K562 (cell line): ENCODE results near the gene LIF. TPM values are rescaled to one million over a fixed set of nuclear protein-coding genes. Genes with fewer than 3 reads are reported as not detected.

Experiments
- ATAC-seq: fragments of 200-7000 bp; cut with Tn5 transposase; 3 replicates; pipeline ENCODE4 v1.9.1; 2020; ENCODE audit warnings: moderate library complexity
- BruUV-seq: library from RNA; stranded (reverse); fragments of 400-500 nt; replicated peaks from 2 replicates; lab custom pipeline; 2021; lab: Mats Ljungman, UMichigan
- CTCF ChIA-PET: fragments of 300-600 bp; formaldehyde crosslinking; extraction: SDS; loops from one replicate; lab custom pipeline; 2021; ENCODE audit warnings: low intra/inter-chr PET ratio; lab: Yijun Ruan, JAX
- POLR2A ChIA-PET: fragments of 300-600, 350-650 bp; sonication (Branson Sonifier 250); formaldehyde crosslinking; extraction: SDS; loops from one replicate; lab custom pipeline; 2021; ENCODE audit warnings: antibody characterized with exemption, inconsistent platforms; lab: Yijun Ruan, JAX
- DNase-seq, 4 experiments: peaks; one replicate each; pipeline versions ENCODE4 v3.0.0 to v3.0.0-alpha.2; 2011 to 2018; ENCODE audit warnings: low spot score in 3 of 4, mixed read lengths in 3 of 4; ENCODE audit errors: extremely low read depth in 1 of 4
- FAIRE-seq: peaks from 2 replicates; lab custom pipeline; 2011; peaks lifted over from hg19 to GRCh38; lab: Jason Lieb, UNC
- H2AFZ ChIP-seq: 2 replicates; pipeline ENCODE4 v1.6.0; 2011; ENCODE audit warnings: low read depth, low read length, control low read depth, inconsistent platforms
- H3K27ac ChIP-seq: fragments of 200-600 bp; 3 replicates; pipeline ENCODE4 v1.8.0; 2011; ENCODE audit warnings: low read depth, mild to moderate bottlenecking, control low read depth, inconsistent platforms, low read length, moderate library complexity, mixed read lengths; ENCODE audit errors: extremely low read depth
- H3K27me3 ChIP-seq, 2 experiments: fragments of 300-600 bp in 1 of 2; 2 replicates in 1 of 2; 3 replicates in 1 of 2; pipeline versions ENCODE4 v1.6.0 to v1.8.0; 2011; ENCODE audit warnings: inconsistent platforms in 2 of 2, low read length in 2 of 2, mild to moderate bottlenecking in 1 of 2, mixed read lengths in 1 of 2, moderate library complexity in 1 of 2; ENCODE audit not compliant: control insufficient read depth in 2 of 2, insufficient read depth in 2 of 2
- H3K36me3 ChIP-seq: fragments of 300-600 bp; 3 replicates; pipeline ENCODE4 v1.8.0; 2011; ENCODE audit warnings: mild to moderate bottlenecking, low read length, inconsistent platforms; ENCODE audit not compliant: control insufficient read depth, insufficient read depth
- H3K4me1 ChIP-seq, 2 experiments: fragments of 200-600 bp in 1 of 2; replicated peaks in 1 of 2; 2 replicates in 1 of 2; 3 replicates in 1 of 2; pipeline versions ENCODE4 v1.5.1 to v1.8.0; 2011; ENCODE audit warnings: inconsistent platforms in 2 of 2, low read length in 2 of 2, mild to moderate bottlenecking in 1 of 2, mixed read lengths in 1 of 2, moderate library complexity in 1 of 2; ENCODE audit not compliant: control insufficient read depth in 2 of 2, insufficient read depth in 2 of 2
- H3K4me2 ChIP-seq: 2 replicates; pipeline ENCODE4 v1.6.1; 2011; ENCODE audit warnings: low read length, control low read depth, inconsistent platforms, mixed read lengths; ENCODE audit not compliant: insufficient read depth
- H3K4me3 ChIP-seq: fragments of 200-600 bp; sonication (generic), shearing (Covaris generic); 2 replicates; pipeline ENCODE4 v1.5.1; 2016; ENCODE audit warnings: control low read depth, inconsistent platforms
- H3K79me2 ChIP-seq: fragments of 200-600 bp; 3 replicates; pipeline ENCODE4 v1.8.0; 2011; ENCODE audit warnings: low read length, inconsistent platforms; ENCODE audit not compliant: control insufficient read depth, insufficient read depth
- H3K9ac ChIP-seq, 2 experiments: 2 replicates each; pipeline versions ENCODE4 v1.6.0 to v1.6.1; 2011; ENCODE audit warnings: low read depth in 2 of 2, low read length in 2 of 2, control low read depth in 1 of 2, inconsistent platforms in 1 of 2, mild to moderate bottlenecking in 1 of 2, mixed read lengths in 1 of 2; ENCODE audit not compliant: insufficient read depth in 1 of 2
- H3K9me1 ChIP-seq: one replicate; pipeline ENCODE4 v1.6.0; 2011; ENCODE audit warnings: inconsistent platforms, mild to moderate bottlenecking, low read length, moderate library complexity; ENCODE audit not compliant: control insufficient read depth, insufficient read depth
- H3K9me3 ChIP-seq: replicated peaks from 2 replicates; pipeline ENCODE4 v1.5.1; 2011; ENCODE audit warnings: low read depth, low read length, inconsistent platforms; ENCODE audit not compliant: control insufficient read depth, insufficient read depth
- H4K20me1 ChIP-seq: replicated peaks from 2 replicates; pipeline ENCODE4 v1.6.1; 2011; ENCODE audit warnings: low read length, inconsistent platforms, mixed read lengths; ENCODE audit not compliant: control insufficient read depth, insufficient read depth
- ARID1B ChIP-seq: fragments of 450-650 bp; IDR thresholded peaks from 2 replicates; pipeline ENCODE4 v1.6.1; 2016; ENCODE audit warnings: antibody characterized with exemption, mild to moderate bottlenecking, inconsistent platforms
- MAZ ChIP-seq, 2 experiments: fragments of 450-650 bp in 1 of 2; sonication (generic) in 1 of 2; formaldehyde crosslinking; IDR thresholded peaks in 1 of 2; conservative IDR thresholded peaks in 1 of 2; 2 replicates each; pipeline versions ENCODE4 v1.4.0 to v1.5.0; 2020; ENCODE audit warnings: mild to moderate bottlenecking in 1 of 2, missing genetic modification reagents in 1 of 2
- NBN ChIP-seq: fragments of 450-650 bp; IDR thresholded peaks from 2 replicates; pipeline ENCODE4 v1.6.1; 2016; ENCODE audit warnings: low read depth, mild to moderate bottlenecking
- NR2C1 ChIP-seq, 2 experiments: fragments of 450-650 bp; IDR thresholded peaks; 2 replicates each; pipeline ENCODE4 v1.6.1; 2017; ENCODE audit warnings: mild to moderate bottlenecking in 2 of 2, antibody characterized with exemption in 1 of 2, inconsistent platforms in 1 of 2, missing compliant biosample characterization in 1 of 2, missing genetic modification characterization in 1 of 2
- NR2F6 ChIP-seq: fragments of 450-650 bp; formaldehyde crosslinking; IDR thresholded peaks from 2 replicates; pipeline ENCODE4 v1.4.0; 2020; ENCODE audit warnings: mild to moderate bottlenecking
- NUFIP1 ChIP-seq: fragments of 450-650 bp; IDR thresholded peaks from 2 replicates; pipeline ENCODE4 v1.6.1; 2018; ENCODE audit not compliant: partially characterized antibody
- PTBP1 ChIP-seq: fragments of 200-400 bp; formaldehyde crosslinking; IDR thresholded peaks from 2 replicates; pipeline ENCODE4 v1.6.1; 2017; ENCODE audit warnings: low read depth, low read length
- RBM39 ChIP-seq: fragments of 200-400 bp; formaldehyde crosslinking; optimal IDR thresholded peaks from 2 replicates; pipeline ENCODE3; 2018; ENCODE audit warnings: low read depth, low read length
- RUNX1 ChIP-seq: sonication (generic); IDR thresholded peaks from 2 replicates; pipeline ENCODE4 v1.6.1; 2016; ENCODE audit warnings: antibody characterized with exemption, low read depth
- SNIP1 ChIP-seq: fragments of 450-650 bp; IDR thresholded peaks from 2 replicates; pipeline ENCODE4 v1.7.1; 2017; ENCODE audit warnings: low read depth, mild to moderate bottlenecking
- TCF7L2 ChIP-seq: fragments of 150-350 bp; IDR thresholded peaks from 2 replicates; pipeline ENCODE4 v1.6.1; 2016; ENCODE audit warnings: low read depth, mild to moderate bottlenecking, low read length, moderate library complexity
- ZNF140 ChIP-seq: fragments of 250-450 bp; sonication (Bioruptor Pico); IDR thresholded peaks from 2 replicates; pipeline ENCODE4 v1.8.0; 2021; ENCODE audit warnings: moderate library complexity, mild to moderate bottlenecking, inconsistent platforms
- ZNF263 ChIP-seq: sonication (generic); formaldehyde crosslinking; IDR thresholded peaks from 2 replicates; pipeline ENCODE4 v1.8.0; 2022; ENCODE audit warnings: mild to moderate bottlenecking, missing genetic modification reagents, borderline replicate concordance
- ZNF79 ChIP-seq: fragments of 250-450 bp; sonication (Bioruptor Pico); IDR thresholded peaks from 2 replicates; pipeline ENCODE4 v1.4.0; 2020; ENCODE audit warnings: low read depth, mild to moderate bottlenecking, moderate library complexity
- WGBS: fragments of 100-300 bp; shearing (Covaris generic); methylation state at CpG from one replicate; pipeline ENCODE4 v1.1.6; 2016; ENCODE audit warnings: low coverage, mixed read lengths; ENCODE audit not compliant: insufficient coverage; ENCODE audit errors: missing lambda C conversion rate; 5-methylcytosine and 5-hydroxymethylcytosine counted together
- in situ Hi-C: fragments of 300-500 bp; cut with MboI; formaldehyde crosslinking; loops from 4 replicates; pipeline ENCODE4 v1.15.0; 2018; ENCODE audit warnings: inconsistent platforms, mixed read lengths
- intact Hi-C: fragments of 100-400 bp; cut with micrococcal nuclease; formaldehyde crosslinking; loops from 2 replicates; pipeline ENCODE4 v1.14.2; 2022
- polyA plus RNA-seq, 8 experiments: library from polyadenylated mRNA; depleted of rRNA in 4 of 8; stranded (reverse) in 5 of 8; unstranded in 3 of 8; fragments of >200 nt; fragmentation: Nextera tagmentation in 2 of 8; fragmentation: Illumina TruSeq in 1 of 8; extraction: Ambion mirVana in 2 of 8; extraction: Trizol in 1 of 8; gene quantifications; 2 replicates each; pipeline versions ENCODE4 v1.2.1 to v1.2.3, GENCODE V29; 2011 to 2014; ENCODE audit warnings: inconsistent platforms in 1 of 8, missing spikeins in 1 of 8
- total RNA-seq, 7 experiments: library from RNA; depleted of rRNA in 6 of 7; stranded (reverse); fragments of >200 nt in 6 of 7; fragmentation: Illumina TruSeq in 2 of 7; extraction: Trizol in 2 of 7; gene quantifications; 2 replicates each; pipeline versions ENCODE4 v1.2.1 to v1.2.3, GENCODE V29; 2011 to 2021; ENCODE audit warnings: low replicate concordance in 1 of 7
- TF ChIP-seq, protein P1 (sequence below): sonication (generic); formaldehyde crosslinking; IDR thresholded peaks from 2 replicates; pipeline ENCODE4 v1.8.1; 2023; ENCODE audit warnings: mild to moderate bottlenecking, missing genetic modification reagents, moderate library complexity
- TF ChIP-seq, protein P2 (sequence below), 2 experiments: fragments of 450-650 bp; IDR thresholded peaks; 2 replicates each; pipeline ENCODE4 v1.6.1; 2016
- TF ChIP-seq, protein P3 (sequence below): sonication (generic); formaldehyde crosslinking; IDR thresholded peaks from 2 replicates; pipeline ENCODE4 v1.8.1; 2022; ENCODE audit warnings: missing genetic modification reagents

LIF gene
- total and polyA plus RNA-seq, 9 of the 15 experiments (the other 6 are each of a cell fraction or from before 2014, with no cell fraction given), result 0.05 to 0.39 (median 0.18) TPM; not detected in 3

DNA sequence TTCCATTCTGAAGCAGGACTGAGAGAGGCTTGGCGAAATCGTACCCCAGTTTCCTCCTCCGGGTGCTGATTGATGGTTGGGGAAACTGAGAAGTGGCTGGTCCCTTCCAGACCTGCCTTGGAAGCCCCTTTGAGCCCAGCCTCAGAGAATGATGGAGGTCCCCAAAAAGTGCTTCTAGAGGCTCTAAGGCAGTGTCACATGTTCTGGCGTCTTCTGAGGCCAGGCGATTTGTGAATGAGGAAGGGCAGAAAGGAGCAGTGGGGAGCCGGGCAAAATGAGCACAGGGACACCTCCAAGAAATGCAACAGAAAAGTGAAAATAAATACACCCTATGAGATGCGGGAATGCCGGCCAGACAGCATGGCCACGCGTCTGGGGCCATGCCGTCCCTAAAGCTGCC lies 1.0 kb upstream of the LIF start:
- in situ Hi-C loops, result no loop called here
- POLR2A ChIA-PET, result no interaction called here
- H3K4me2 ChIP-seq, result no peak overlapping the region
- WGBS, result 15% methylated on average over 8 of the region's 11 CpGs
- no TSS peak for BruUV-seq
- no peak for TF ChIP-seq ZNF79 (CRISPR knock-in tag)
- no peak for TF ChIP-seq TCF7L2
- TF ChIP-seq ZNF263 (CRISPR knock-in tag), result no peak
- TF ChIP-seq PTBP1, result no peak
- no peak for TF ChIP-seq NR2C1 (IDR thresholded peaks at IDR 0.05)
- no peak for TF ChIP-seq NR2C1 (tag; IDR thresholded peaks at IDR 0.05)
- TF ChIP-seq NR2F6 (CRISPR knock-in tag), result no peak
- TF ChIP-seq, protein P1, sequence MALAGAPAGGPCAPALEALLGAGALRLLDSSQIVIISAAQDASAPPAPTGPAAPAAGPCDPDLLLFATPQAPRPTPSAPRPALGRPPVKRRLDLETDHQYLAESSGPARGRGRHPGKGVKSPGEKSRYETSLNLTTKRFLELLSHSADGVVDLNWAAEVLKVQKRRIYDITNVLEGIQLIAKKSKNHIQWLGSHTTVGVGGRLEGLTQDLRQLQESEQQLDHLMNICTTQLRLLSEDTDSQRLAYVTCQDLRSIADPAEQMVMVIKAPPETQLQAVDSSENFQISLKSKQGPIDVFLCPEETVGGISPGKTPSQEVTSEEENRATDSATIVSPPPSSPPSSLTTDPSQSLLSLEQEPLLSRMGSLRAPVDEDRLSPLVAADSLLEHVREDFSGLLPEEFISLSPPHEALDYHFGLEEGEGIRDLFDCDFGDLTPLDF (CRISPR knock-in tag), result no peak
- TF ChIP-seq RBM39, result no peak
- TF ChIP-seq, protein P2, sequence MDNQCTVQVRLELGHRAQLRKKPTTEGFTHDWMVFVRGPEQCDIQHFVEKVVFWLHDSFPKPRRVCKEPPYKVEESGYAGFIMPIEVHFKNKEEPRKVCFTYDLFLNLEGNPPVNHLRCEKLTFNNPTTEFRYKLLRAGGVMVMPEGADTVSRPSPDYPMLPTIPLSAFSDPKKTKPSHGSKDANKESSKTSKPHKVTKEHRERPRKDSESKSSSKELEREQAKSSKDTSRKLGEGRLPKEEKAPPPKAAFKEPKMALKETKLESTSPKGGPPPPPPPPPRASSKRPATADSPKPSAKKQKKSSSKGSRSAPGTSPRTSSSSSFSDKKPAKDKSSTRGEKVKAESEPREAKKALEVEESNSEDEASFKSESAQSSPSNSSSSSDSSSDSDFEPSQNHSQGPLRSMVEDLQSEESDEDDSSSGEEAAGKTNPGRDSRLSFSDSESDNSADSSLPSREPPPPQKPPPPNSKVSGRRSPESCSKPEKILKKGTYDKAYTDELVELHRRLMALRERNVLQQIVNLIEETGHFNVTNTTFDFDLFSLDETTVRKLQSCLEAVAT (IDR thresholded peaks at IDR 0.05), result no peak
- TF ChIP-seq SNIP1, result no peak
- no peak for TF ChIP-seq NUFIP1
- TF ChIP-seq, protein P3, sequence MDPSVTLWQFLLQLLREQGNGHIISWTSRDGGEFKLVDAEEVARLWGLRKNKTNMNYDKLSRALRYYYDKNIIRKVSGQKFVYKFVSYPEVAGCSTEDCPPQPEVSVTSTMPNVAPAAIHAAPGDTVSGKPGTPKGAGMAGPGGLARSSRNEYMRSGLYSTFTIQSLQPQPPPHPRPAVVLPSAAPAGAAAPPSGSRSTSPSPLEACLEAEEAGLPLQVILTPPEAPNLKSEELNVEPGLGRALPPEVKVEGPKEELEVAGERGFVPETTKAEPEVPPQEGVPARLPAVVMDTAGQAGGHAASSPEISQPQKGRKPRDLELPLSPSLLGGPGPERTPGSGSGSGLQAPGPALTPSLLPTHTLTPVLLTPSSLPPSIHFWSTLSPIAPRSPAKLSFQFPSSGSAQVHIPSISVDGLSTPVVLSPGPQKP (CRISPR knock-in tag), result no peak
- TF ChIP-seq MAZ (CRISPR knock-in tag; conservative IDR thresholded peaks at IDR 0.05 in 1 of 2, IDR thresholded peaks at IDR 0.05 in 1 of 2), result no peak
- no peak for TF ChIP-seq NBN
- TF ChIP-seq ZNF140 (CRISPR knock-in tag), result no peak
- TF ChIP-seq RUNX1, result no peak
- no peak for TF ChIP-seq ARID1B
- TF ChIP-seq, all 486 proteins: peak for 0
- Histone ChIP-seq H3K4me3 (no peak overlapping the region), H2AFZ (no peak overlapping the region), H3K27me3 (peaks cover 0 to 39% of the 10 kb centered on the region in 2 experiments; a peak in 2 of 5 replicates), H3K9me3 (no peaks in the 10 kb centered on the region), H3K36me3 (no peaks in the 10 kb centered on the region), H3K9me1 (no peaks in the 10 kb centered on the region), H3K4me1 (peaks cover 0 to 31% of the 10 kb centered on the region in 2 experiments; a peak in 2 of 5 replicates), H4K20me1 (0 out of 2 replicates have a peak, but pooled peaks cover 3% of the 10 kb centered on the region), H3K27ac (no peak overlapping the region), H3K79me2 (no peaks in the 10 kb centered on the region), H3K9ac (no peak overlapping the region)
- FAIRE-seq (no peak), ATAC-seq (no peak), DNase-seq (no peak)
- CTCF ChIA-PET, result no interaction called here
- intact Hi-C loops, result no loop called here
